NCI-H2107 treated with DMSO at 0.1 percent for 48 hours (cell line): ENCODE results near the gene PTPN1.
A peak's percentile ranks its signal among the peaks of the same experiment; 100 is the strongest.
"Not testable (repeated sequence)": the region's sequence is repeated elsewhere in the genome, so short reads cannot be mapped to it uniquely, and the experiment has no call there.

ENCODE experiments used
- DNase-seq: peaks from one replicate; lab custom pipeline; 2025; ENCODE audit not compliant: unreplicated experiment; lab: John Stamatoyannopoulos, UW

Gene PTPN1

GRCh38 chr20:50509923-50510705, at the start of gene PTPN1:
PTPN1 (plus strand) TSS chr20:50510383; CDS start chr20:50510528, 145 bp downstream.
- DNase-seq = peak; percentile 96

DNA sequence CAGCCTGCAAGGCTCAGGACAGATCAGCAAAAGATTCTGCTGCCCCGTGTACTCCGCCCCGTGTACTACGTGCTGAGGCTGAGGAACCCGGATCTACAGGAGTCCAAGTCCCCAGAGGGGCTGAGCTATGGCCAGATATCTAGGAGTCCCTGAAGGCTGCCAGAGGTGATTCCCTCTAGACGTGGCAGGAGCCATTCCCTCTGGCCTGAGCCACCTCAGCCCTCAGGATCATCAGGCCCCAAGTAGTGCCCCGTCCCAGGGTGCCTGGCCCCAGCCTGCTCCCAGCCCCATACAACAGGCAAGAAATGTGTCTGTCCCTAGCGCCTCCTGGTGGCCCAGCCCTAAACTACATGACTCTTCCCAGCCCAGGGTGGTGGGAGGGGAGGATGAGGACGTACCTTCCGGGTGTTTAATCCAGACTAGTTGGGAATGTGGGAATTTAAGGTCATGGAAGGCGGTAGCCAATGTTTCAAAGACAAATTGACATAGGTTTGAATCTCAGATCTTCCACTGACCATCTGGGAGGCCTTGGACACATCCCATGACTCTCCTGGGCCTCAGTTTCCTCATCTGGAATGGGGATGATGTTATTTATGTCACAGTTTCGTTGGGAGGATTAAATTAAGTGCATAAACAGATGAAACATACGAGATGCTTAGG, 49.4 kb upstream of the PTPN1 start:
- peak; percentile 72 for DNase-seq

GRCh38 chr20:50462093-50462690, 48.0 kb upstream of the PTPN1 start:
- DNase-seq = no peak

DNA sequence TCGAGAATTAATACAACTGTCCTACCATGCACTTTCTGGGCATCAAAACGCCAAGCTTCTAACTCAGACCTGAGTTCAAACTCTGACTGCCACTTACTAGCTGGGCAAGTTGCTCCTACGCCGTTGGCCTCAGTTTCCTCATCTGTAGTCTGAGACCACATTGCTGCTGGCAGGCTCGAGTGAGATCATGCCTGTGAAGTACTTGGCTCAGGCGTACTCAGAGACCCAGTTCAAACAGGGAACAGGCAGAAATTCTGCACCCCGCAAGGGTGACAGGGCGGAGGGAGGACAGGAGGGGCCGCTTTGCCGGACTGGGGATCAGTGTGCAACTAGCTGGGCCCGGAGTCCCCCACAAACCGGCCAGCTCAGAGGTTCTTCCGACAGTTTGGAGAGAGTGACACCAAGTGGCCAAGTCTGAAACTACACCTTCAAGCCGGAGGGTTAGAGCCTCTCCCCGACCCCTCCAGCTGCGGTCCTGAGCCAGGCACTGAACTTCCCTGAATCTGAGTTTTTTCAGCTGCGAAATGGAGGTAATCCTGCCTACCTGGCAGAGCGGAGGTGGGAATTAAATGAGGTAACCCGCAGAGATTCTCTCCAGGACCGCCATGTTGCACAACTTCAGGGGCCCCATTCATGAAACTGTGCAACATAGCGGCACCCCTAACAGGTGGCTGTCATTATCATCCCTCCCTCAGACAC, 46.0 kb upstream of the PTPN1 start:
- peak; percentile 38 for DNase-seq

DNA sequence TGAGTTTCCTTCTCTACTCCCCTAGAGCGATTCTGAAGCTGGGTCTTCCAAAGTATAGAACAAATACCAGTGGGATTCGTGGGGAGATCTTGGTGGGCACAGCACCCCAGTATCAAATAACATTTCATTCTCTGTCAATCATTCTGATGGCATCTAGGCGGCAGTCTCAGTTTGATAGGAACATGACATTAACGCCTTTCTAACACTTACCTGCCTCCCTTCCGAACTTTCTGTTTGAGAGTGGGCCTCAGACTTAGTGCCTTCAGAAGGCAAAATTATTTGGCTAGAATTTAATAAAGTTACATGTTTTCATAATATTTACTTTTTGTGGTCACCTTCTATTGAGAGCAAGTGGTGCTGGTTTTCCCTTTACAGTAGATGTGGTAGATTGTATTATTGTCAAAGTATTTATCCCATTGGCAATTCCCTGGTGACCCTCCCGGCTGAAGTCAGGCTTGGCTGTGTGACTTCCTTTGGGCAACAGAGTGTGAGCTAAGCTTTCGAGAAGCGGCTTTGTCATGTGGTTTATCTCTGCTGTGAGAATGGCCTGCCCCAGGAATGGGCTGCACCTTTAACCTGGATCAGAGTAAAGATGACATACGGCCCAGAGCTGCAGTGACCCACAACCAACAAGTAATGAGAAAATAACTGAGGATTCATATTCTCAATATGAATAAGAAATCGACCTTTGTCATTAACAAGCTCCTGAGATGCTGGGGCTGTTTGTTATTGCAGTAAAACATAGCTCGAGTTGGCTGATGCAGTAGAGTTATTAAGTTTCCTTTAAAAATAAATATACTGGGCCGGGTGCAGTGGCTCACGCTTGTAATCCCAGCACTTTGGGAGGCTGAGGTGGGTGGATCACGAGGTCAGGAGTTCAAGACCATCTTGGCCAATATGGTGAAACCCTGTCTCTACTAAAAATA, 45.2 kb upstream of the PTPN1 start:
- DNase-seq = no peak

DNA sequence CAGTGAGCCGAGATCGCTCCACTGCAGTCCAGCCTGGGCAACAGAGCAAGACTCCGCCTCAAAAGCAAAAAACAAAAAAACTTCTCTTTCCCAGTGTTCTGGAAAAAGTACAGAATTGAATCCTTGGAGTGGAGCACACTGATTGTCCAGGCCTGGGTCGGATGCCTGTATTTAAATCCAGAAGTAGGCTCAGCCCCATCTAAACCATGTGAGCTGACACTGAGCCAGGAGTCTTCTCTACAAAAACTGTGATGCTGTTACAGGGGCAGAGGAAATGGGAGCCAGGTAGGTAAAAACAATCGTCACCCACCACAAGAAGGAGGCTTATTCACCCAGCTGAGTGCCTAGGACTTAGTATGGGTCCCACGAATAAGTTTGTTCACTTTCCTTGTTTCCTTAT, 43.0 kb upstream of the PTPN1 start:
- no peak for DNase-seq

- peak; percentile 3 for DNase-seq
Measured at GRCh38 chr20:50467718-50468356, 42.3 kb upstream of the PTPN1 start.

GRCh38 chr20:50468378-50468798, 41.8 kb upstream of the PTPN1 start:
- DNase-seq = no peak

DNA sequence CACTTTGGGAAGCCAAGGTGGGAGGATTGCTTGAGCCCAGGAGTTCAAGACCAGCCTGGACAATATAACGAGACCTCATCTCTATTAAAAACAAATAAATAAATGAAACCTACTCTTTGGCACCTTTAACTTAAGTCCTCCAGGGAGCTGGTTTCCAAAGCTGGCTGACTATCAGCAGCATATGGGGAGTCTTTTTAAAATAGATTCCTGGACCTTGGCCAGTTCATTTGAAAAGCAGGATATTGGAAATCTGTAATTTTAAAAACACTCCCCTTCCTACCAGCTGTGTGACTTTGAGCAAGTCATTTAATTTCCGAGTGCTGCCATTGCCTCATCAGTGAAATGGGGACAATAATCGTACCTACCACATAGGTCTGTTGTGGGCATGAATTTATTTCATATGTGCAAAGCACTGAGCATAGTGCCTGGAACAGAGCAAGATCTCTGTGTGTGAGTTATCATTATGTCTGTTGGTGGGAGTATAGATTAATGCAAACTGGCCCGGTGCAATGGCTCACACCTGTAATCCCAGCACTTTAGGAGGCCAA, 40.9 kb upstream of the PTPN1 start:
- no peak for DNase-seq

DNA sequence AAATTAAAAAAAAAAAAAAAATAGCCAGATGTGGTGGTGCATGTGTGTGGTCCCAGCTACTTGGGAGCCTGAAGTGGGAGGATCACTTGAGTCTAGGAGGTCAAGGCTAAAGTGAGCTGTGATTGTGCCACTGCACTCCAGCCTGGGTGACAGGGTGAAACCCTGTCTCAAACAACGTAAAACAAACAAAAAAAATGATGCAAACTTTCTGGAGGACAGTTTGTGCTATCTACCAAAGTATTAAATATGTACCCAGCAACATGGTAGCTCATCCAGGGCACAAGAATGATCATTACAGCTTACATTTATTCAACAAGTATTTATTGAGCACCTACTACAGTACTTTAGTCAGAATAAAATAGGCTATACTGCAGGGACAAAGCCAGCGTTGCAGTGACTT, 40.4 kb upstream of the PTPN1 start:
- DNase-seq = no peak

DNA sequence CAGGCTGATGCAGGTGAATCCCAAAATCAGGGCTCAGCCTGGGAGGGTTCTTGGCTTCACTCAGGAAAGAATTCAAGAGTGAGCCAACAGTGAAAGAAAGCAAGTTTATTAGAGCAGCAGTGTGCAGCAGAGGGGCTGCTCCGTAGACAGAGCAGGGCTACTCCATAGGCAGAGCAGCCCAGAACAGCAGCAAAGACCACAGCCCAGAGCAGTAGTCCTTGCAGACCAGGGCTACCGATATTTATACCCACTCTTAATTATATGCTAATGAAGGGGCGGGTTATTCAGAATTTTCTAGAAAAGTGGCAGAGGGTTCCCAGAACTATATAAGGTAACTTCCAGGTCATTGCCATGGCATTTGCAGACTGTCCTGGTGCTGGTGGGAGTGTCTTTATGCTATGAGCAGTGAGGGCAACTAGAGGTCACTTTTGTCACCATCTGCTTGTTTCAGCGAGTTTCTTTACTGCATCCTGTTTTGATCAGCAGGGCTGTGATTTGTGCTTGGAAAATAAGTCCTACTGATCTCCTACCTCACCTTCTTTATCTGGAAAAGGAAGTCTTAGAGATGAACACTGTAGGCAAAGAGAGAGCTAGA, 39.8 kb upstream of the PTPN1 start:
- DNase-seq = no peak

GRCh38 chr20:50471231-50471630, 39.0 kb upstream of the PTPN1 start:
- DNase-seq = no peak

DNA sequence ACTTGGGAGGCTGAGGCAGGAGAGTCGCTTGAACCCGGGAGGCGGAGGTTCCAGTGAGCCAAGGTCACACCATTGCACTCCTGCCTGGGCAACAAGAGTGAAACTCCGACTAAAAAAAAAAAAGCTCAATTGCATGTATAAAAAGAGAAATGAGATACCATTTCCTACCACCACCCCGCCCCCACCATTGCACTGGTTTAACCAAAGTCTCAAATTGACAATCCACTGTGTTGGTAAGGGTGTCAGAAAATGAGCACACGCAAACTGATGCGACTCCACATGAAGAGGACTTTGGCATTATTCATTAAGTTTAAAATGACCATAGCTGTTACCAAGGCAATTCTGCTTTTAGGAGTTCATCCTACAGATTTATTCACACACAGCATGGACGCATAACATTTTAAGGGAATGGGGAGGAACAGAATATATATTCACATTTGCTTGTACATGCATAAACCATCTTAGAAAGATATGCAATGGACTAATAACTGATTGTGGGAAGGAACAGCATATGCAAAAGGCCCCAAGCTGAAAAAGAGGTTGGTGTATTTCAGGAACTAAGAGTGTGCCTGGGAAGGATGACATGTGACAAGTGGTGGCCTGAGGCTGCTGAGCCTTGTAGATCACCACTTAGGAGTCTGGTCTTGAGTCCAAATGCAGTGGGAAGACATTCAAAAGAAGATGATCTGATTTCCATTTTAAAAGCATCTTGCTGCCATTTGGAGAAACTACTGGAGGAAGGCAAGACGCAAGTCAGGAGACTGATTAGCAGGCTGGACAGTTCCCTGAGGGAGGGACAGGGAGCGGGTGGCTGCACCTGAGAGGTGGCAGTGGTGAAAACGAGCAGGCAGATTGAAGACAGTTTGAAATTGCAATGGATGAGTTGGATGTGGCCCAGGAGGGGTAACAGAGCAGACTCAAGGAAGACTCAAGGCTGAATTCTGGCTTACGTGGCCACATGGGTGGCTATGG, 37.2 kb upstream of the PTPN1 start:
- DNase-seq = no peak

DNA sequence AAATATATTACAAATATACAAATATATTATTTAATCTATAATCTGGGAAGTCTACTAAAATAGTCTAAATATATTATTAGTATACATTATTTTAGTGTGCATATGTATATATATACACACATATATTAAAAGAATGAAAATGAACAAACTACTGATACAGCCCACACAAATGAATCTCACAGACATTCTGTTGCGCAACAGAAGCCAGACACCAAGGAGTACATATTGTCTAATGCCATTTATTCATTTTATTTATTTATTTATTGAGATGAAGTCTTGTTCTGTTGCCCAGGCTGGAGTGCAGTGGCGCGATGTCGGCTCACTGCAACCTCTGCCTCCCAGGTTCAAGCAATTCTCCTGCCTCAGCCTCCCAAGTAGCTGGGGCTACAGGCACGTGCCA, 35.8 kb upstream of the PTPN1 start:
- DNase-seq = not testable (repeated sequence)

DNA sequence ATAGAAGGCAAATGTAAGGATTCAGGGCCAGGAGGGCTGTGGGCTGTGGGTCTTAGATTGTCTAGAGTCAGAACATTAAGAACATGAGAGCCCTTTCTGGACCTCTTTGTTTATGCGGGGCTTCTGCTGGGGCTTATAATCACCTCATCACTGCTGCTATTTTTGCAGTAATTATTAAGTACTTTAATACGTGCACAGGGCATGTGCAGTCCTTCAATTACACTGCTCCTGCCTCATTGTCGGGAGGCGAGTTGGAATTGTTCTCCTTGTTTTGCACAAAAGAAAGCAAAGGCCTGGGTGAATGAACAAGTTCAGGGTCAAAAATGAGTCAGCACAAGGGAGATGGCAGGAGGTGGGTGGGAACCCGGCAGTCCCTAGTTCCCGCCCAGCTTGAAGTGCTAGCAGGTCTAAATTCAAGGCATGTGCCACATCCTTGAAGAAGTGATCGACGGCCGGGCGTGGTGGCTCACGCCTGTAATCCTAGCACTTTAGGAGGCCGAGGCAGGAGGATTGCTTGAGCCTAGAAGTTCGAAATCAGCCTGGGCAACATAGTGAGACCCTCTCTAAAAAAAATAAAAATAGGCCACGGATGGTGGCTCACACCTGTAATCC, 34.4 kb upstream of the PTPN1 start:
- no peak for DNase-seq

DNA sequence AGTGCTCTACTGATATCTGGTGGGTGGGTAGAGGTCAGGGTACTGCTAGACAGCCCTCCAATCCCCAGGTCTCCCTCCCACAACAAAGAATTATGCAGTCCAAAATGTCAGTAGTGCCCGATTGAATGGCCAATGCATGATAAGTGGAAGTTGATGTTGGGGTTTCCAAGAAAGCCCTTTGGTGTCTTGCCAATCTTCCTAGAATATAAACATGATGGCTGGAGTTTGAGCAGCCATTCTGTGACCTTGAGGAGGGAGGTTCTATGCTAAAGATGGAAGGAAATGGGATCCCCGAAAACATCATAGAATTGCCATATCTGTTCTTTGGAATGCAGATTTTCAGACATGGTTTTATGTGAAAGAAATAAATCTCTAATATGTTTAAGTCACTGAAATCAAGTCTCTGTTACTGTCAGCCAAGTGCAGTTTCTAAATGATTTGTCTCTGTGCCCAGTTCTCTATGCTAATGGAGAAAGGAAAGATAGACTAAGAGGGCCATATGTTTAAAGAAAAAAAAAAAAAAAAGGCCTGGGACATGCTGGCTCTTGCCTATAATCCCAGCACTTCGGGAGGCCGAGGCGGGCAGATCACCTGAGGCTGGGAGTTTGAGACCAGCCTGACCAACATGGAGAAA, 32.8 kb upstream of the PTPN1 start:
- DNase-seq = no peak
